DMS53 treated with DMSO at 0.1 percent for 48 hours (cell line): ENCODE data around the gene KMT2A.
"Not testable (repeated sequence)": the region's sequence is repeated elsewhere in the genome, so short reads cannot be mapped to it uniquely, and the experiment has no call there.

Experiments
- DNase-seq: peaks from one replicate; lab custom pipeline; 2025; ENCODE audit not compliant: unreplicated experiment; lab: John Stamatoyannopoulos, UW

The KMT2A gene

GRCh38 chr11:118435893-118436624 lies at the start of gene KMT2A:
KMT2A (plus strand) TSS chr11:118436492; CDS start chr11:118436513, 21 bp downstream.
- peak; percentile 95 for DNase-seq

GRCh38 chr11:118396097-118396501 lies 40.2 kb upstream of the KMT2A start:
- no peak for DNase-seq

GRCh38 chr11:118397448-118397847 lies 38.8 kb upstream of the KMT2A start:
- DNase-seq, result no peak

DNA sequence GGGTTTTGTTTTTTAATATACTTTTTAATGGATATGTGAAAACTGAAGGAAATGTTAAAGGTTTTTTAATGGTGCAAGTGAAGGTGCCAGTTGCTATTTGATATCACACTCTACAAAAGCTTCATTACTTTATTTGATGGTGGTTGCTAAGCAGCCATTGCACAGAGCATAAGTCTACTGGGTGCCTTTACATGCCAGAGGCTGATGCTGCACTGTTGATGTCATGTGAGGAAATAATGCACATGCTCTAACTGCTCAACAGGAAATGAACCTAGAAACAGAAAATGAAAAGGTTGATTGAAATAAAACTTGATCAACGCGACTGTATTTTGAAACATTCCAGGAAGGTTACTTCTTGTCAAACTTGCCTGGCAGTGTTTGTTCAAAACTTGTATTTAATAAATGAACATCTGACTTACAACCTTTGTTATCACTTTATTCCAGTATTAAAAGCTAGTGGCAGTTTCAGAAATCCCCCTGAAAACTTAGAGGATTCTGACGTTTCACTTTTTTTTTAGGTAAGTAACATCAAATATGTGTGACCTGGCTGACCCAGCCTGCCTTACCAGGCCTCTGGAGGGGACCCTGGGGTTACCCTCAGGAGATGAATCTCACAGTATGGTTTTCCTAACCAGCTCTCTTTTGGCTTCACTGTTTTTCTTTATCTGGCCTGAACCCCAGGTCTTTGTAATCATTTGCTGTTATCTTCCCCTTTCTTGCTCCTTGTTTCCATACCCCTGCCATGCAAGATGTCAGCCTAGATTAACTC lies 37.3 kb upstream of the KMT2A start:
- DNase-seq, result no peak

DNA sequence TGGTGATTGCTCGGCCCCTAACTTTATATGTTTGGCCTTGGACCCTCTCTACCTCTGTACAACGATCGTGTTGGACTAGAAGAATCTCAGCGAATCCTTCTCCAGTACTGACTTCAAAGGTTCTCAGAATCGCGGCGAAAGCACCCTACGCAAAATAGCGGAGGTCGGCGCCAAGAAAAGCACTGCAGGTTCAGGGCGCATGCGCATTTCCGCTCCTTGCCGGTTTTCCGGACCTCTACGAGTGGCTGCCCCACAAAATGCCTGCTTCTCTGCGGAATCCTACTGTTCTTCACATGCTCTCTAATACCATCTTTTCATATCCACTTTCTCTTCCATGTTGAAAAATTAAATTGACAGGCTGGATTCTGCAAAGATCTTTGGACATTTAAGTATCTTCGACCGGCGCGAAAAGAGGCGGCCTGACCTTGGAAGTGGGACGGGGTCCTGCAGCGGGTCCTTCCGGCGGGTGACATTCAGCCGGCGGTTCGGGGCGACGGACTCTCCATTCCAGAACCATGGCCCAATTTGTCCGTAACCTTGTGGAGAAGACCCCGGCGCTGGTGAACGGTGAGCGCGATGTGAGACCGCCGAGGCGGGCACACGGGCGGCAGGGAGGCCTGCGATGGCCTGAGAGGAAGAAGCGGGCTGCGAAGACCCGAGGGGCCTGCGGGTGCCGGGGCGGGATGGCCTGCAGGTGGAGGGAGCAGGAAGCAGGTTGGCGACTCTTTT lies 35.0 kb upstream of the KMT2A start, which contains the start of gene ATP5MG:
TSS of gene ATP5MG (plus strand) at position 456 of the 729 bp plus-strand sequence. CDS start at position 516, 60 bp downstream.
- peak; percentile 92 for DNase-seq

- no peak for DNase-seq
Measured at GRCh38 chr11:118401880-118402590, 34.3 kb upstream of the KMT2A start.

- not testable (repeated sequence) for DNase-seq
Measured at GRCh38 chr11:118402594-118402993, 33.7 kb upstream of the KMT2A start.

GRCh38 chr11:118406599-118407166 lies 29.6 kb upstream of the KMT2A start:
- peak; percentile 11 for DNase-seq

- no peak for DNase-seq
Measured at GRCh38 chr11:118410055-118410745, 26.1 kb upstream of the KMT2A start.

DNA sequence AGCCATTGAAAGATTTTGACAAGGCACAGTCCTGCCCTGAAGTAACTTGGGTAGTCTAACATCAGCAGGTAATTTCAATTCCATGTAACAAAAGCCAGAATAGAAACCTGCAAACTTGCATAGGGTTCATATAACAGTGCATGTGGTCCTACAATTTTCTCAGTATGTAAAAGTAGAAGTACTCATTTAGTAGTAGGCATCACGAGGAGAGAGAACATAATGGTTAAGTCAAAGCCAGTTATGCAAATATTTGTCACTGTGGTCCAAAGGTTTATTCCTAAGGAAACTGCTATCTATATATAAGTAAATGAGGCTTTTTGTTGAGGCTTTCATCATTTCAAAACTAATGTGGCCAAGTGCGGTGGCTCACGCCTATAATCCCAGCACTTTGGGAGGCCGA lies 24.8 kb upstream of the KMT2A start:
- DNase-seq, result no peak

DNA sequence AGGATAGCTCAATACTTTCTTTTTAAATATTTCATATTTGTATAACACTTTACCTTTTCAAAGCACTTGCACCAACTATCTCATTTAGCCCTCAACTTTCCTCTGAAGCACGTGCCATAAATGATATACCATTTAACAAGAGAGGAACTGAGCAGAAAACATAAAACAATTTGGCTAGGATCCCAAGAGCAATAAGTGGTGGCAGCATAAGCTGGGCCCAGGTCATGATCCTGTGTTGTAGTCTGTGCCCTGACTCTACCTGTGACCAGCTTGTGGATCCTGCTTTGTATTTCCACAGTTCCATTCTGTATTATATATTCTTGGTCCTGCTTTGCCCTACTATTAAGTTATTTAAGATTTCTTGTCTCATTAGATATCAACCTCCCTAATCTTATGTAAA lies 23.4 kb upstream of the KMT2A start:
- no peak for DNase-seq

DNA sequence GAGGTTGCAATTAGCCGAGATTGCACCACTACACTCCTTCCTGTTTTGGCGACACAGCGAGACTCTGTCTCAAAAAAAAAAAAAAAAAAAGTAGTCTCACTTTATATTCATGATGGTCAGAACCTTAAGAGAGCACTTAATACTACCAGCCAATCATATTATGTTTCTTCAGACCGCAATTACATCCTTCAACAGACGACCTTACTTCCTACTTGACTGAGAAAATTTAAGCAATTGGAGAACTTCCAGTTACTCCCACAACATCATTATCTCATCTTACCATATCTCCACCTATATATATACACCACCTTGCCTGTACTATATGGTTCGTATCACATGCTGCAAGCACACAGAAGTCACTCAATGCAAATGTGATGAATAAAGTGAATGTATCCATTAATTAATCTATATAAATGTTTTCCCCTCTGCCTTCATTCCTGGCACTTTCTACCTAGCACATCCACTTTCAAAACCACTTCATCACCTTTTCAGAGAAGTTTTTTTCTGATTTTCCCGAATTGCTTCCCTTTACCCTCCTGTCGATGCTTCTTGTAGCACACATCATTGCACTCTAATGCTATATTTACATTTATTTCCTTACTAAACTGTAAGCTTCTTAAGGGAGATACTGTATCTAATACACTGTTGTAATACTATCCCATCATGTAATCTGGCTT lies 21.1 kb upstream of the KMT2A start:
- DNase-seq, result no peak

- peak; percentile 83 for DNase-seq
Measured at GRCh38 chr11:118415739-118416068, 20.6 kb upstream of the KMT2A start.

- DNase-seq, result not testable (repeated sequence)
Measured at GRCh38 chr11:118416900-118417299, 19.4 kb upstream of the KMT2A start.

DNA sequence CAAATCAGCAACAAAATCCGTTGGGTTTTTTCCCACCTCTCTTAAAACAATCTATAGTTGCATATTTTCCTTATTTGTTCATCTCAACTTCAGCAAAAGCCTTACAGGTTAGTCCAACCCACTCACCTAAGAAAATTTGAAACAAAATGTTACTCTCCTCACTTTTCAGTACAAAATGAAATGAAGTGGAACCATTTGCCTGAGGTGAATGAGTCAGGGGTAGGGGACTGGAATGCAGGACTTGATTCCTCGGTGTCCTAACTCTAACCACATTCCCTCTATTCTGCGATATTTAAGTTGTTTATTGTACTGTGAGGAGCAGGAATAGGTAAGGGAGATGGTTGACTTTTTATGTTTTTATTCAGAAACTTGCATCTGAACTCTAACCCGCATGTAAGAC lies 18.5 kb upstream of the KMT2A start:
- DNase-seq, result no peak

GRCh38 chr11:118418766-118419165 lies 17.5 kb upstream of the KMT2A start:
- no peak for DNase-seq

DNA sequence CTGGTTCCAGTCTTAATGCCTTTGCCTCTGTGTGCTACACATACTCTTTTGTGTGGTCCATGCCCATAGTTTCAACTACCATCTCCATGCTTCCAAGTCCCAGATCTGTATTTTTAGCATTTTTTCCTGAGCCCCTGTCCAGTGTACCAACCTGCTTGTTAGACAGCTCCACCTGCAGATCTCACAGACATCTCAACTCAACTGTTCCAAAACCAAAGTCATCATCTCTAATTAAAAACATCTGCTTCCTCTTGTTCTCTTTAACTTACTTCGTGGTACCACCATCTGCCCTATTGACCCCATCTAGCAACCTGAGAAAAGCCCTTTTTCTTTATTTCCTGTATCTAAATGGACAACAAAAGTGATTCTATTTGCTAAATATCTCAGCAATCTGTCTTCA lies 8.6 kb upstream of the KMT2A start:
- DNase-seq, result no peak

- DNase-seq, result no peak
Measured at GRCh38 chr11:118430956-118431355, 5.3 kb upstream of the KMT2A start.

DNA sequence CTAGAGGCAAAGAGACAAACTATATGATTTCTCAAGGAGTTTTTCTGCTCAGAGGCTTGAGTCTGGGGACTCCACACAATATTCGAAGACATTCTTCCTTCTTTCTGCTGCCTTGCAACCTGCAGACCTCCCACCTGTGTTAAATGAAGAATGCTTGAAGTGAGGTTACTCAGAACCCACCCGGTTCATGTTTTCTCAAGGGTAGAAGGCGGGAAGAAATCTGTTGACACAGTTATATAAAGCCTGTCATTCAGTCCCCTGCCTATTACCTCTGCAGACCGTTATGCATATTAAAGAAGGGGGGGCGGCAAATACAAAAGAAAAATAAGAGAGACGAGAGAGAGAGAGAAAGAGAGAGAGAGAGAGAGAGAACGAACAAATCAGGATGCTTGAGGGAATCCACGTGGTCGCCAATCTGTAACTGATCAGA lies 2.2 kb upstream of the KMT2A start:
- DNase-seq, result no peak
